GM23248 (cell line): ENCODE results near the gene ABCA12. TPM values are rescaled to one million over a fixed set of nuclear protein-coding genes. Genes with fewer than 3 reads are reported as not detected.

Source experiments
- DNase-seq: peaks from one replicate; pipeline ENCODE4 v3.0.0-alpha.2; 2015
- H2AFZ ChIP-seq: fragments of 200-600 bp; sonication (generic); 2 replicates; pipeline ENCODE4 v1.6.1; 2016; ENCODE audit warnings: antibody characterized with exemption
- H3F3A ChIP-seq: fragments of 200-600 bp; sonication (generic); 2 replicates; pipeline ENCODE4 v1.6.1; 2016; ENCODE audit warnings: mild to moderate bottlenecking, antibody characterized with exemption, mixed run types; ENCODE audit not compliant: insufficient read depth
- H3K27ac ChIP-seq: fragments of 200-600 bp; sonication (generic); 2 replicates; pipeline ENCODE4 v1.5.1; 2016; ENCODE audit warnings: mild to moderate bottlenecking
- H3K27me3 ChIP-seq: fragments of 200-600 bp; sonication (generic); replicated peaks from 2 replicates; pipeline ENCODE4 v1.6.1; 2016; ENCODE audit warnings: mild to moderate bottlenecking; ENCODE audit not compliant: insufficient read depth
- H3K36me3 ChIP-seq: fragments of 200-600 bp; sonication (generic); 2 replicates; pipeline ENCODE4 v1.6.1; 2016; ENCODE audit warnings: low read depth, mild to moderate bottlenecking
- H3K4me1 ChIP-seq: fragments of 200-600 bp; sonication (generic); 2 replicates; pipeline ENCODE4 v1.6.1; 2016; ENCODE audit warnings: mild to moderate bottlenecking; ENCODE audit not compliant: insufficient read depth
- H3K4me2 ChIP-seq: fragments of 200-600 bp; sonication (generic); one replicate; pipeline ENCODE4 v1.6.1; 2016; ENCODE audit warnings: mild to moderate bottlenecking; ENCODE audit not compliant: unreplicated experiment
- H3K4me3 ChIP-seq: fragments of 200-600 bp; sonication (generic); 2 replicates; pipeline ENCODE4 v1.5.1; 2016; ENCODE audit warnings: mild to moderate bottlenecking
- H3K79me2 ChIP-seq: fragments of 200-600 bp; sonication (generic); 2 replicates; pipeline ENCODE4 v1.6.1; 2016; ENCODE audit warnings: mild to moderate bottlenecking; ENCODE audit not compliant: insufficient read depth
- H3K9ac ChIP-seq: fragments of 200-600 bp; sonication (generic); 2 replicates; pipeline ENCODE4 v1.6.1; 2016; ENCODE audit warnings: mild to moderate bottlenecking
- H3K9me2 ChIP-seq: fragments of 200-600 bp; sonication (generic); 2 replicates; pipeline ENCODE4 v1.6.1; 2016; ENCODE audit warnings: mixed run types, mild to moderate bottlenecking, moderate library complexity; ENCODE audit not compliant: insufficient read depth
- H3K9me3 ChIP-seq: fragments of 200-600 bp; sonication (generic); one replicate; pipeline ENCODE4 v1.6.1; 2017; ENCODE audit warnings: low read depth
- H4K20me1 ChIP-seq: fragments of 200-600 bp; sonication (generic); 2 replicates; pipeline ENCODE4 v1.6.0; 2016; ENCODE audit not compliant: insufficient read depth
- EZH2 ChIP-seq: fragments of 200-600 bp; sonication (generic); IDR thresholded peaks from 2 replicates; pipeline ENCODE4 v1.6.1; 2018; ENCODE audit warnings: antibody characterized with exemption, mild to moderate bottlenecking; ENCODE audit not compliant: insufficient read depth, poor library complexity, severe bottlenecking
- EZH2phosphoT487 ChIP-seq: fragments of 200-600 bp; sonication (generic); IDR thresholded peaks from 2 replicates; pipeline ENCODE4 v1.6.1; 2018; ENCODE audit warnings: antibody characterized with exemption, moderate library complexity, mild to moderate bottlenecking, low read depth; ENCODE audit not compliant: insufficient read depth
- WGBS, 2 experiments: methylation state at CpG; one replicate each; pipeline ENCODE4 v1.1.6; 2015 to 2017; ENCODE audit warnings: low lambda C conversion rate in 2 of 2, low coverage in 1 of 2; ENCODE audit errors: missing lambda C conversion rate in 2 of 2; 5-methylcytosine and 5-hydroxymethylcytosine counted together
- in situ Hi-C: fragments of 300-500 bp; cut with MboI; formaldehyde crosslinking; loops from 2 replicates; pipeline ENCODE4 v1.15.0; 2020
- polyA plus RNA-seq: library from polyadenylated mRNA; unstranded; fragments of >200 nt; fragmentation: Nextera tagmentation; extraction: Ambion mirVana; gene quantifications from 2 replicates; pipeline ENCODE4 v1.2.1, GENCODE V29; 2016
- total RNA-seq: library from RNA; depleted of rRNA; stranded (reverse); fragments of >200 nt; shearing (Covaris generic); gene quantifications from 2 replicates; pipeline ENCODE4 v1.2.3, GENCODE V29; 2014

Gene ABCA12
- total and polyA plus RNA-seq, 2 experiments from 2014 or later: not detected

DNA sequence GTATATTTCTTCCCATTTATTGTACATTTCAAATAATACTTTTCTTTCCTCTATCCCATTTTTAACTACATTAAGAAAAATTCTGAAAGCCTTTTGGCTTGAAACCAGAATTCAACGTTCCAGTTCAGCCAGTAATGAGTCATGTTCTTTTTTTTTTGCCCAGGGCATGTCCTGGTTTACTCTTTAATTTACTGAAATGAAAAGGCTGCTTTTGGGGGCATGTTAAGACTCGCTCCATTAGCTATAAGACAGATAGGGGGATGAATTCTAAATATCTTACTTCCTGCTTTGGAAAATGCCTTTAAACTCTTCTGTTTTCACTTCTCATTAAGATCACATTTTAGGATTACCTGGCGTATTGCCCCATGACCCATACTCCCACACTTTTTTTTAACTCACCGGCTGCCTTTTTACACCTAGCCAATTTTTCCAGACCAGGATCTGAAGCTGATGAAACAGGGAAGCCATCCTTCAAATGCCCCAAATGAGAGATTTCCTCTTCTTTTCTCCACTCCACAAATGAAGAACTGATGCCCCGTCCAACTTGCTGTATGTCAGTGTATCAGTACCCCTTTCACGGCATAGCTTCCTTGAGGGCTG is 585 bp downstream of the ABCA12 start:
- Histone ChIP-seq H3K4me1 (peaks cover 28% of the 10 kb centered on the region), H3F3A (peaks cover 9% of the 10 kb centered on the region), H3K36me3 (no peaks in the 10 kb centered on the region), H3K79me2 (no peaks in the 10 kb centered on the region), H3K9ac (no peak overlapping the region), H3K9me3 (no peaks in the 10 kb centered on the region), H2AFZ (peak overlapping the region; percentile 31), H3K27me3 (no peaks in the 10 kb centered on the region), H3K9me2 (no peaks in the 10 kb centered on the region), H3K4me3 (0 out of 2 replicates have a peak overlapping the region, but pooled peaks have one; percentile 1), H3K27ac (no peak overlapping the region), H4K20me1 (no peaks in the 10 kb centered on the region), H3K4me2 (peak overlapping the region; percentile 33)
- peak; percentile 69 for DNase-seq
- no peak for TF ChIP-seq EZH2phosphoT487
- TF ChIP-seq EZH2: no peak
- 62 to 63% methylated on average over 6 of the region's 6 CpGs for WGBS, 2 experiments
- in situ Hi-C loops: no loop called here

GRCh38 chr2:215137329-215137686 is 1.1 kb downstream of the ABCA12 start:
- Histone ChIP-seq H3K79me2 (no peaks in the 10 kb centered on the region), H2AFZ (peak overlapping the region; percentile 27), H3K9ac (no peak overlapping the region), H3K9me2 (no peaks in the 10 kb centered on the region), H3F3A (peaks cover 9% of the 10 kb centered on the region), H3K27me3 (no peaks in the 10 kb centered on the region; the same call in 1 of the 2 replicates), H3K4me1 (peaks cover 28% of the 10 kb centered on the region), H3K36me3 (no peaks in the 10 kb centered on the region), H3K27ac (no peak overlapping the region), H3K9me3 (no peaks in the 10 kb centered on the region), H4K20me1 (no peaks in the 10 kb centered on the region), H3K4me2 (peak overlapping the region; percentile 33), H3K4me3 (0 out of 2 replicates have a peak overlapping the region, but pooled peaks have one; percentile 1)
- in situ Hi-C loops: no loop called here
- DNase-seq: no peak
- WGBS, 2 experiments: 71 to 73% methylated on average over 3 of the region's 3 CpGs
- no peak for TF ChIP-seq EZH2
- TF ChIP-seq EZH2phosphoT487: no peak

- 52% methylated on average over 3 of the region's 3 CpGs for WGBS, 2 experiments
- DNase-seq: peak; percentile 20
- H3K27me3 ChIP-seq: no peaks in the 10 kb centered on the region; the same call in 1 of the 2 replicates
- H3K9me3 ChIP-seq: no peaks in the 10 kb centered on the region
- H3K4me3 ChIP-seq: no peak overlapping the region
- in situ Hi-C loops: no loop called here
- TF ChIP-seq EZH2 (no peak), EZH2phosphoT487 (no peak)
- H3K4me1 ChIP-seq: peaks cover 28% of the 10 kb centered on the region
- H3F3A ChIP-seq: peaks cover 9% of the 10 kb centered on the region
- H3K36me3 ChIP-seq: no peaks in the 10 kb centered on the region
- H2AFZ ChIP-seq: peak overlapping the region; percentile 27; the same call in 1 of the 2 replicates
- no peaks in the 10 kb centered on the region for H4K20me1 ChIP-seq
- H3K9ac ChIP-seq: no peak overlapping the region
- H3K27ac ChIP-seq: no peak overlapping the region
- H3K4me2 ChIP-seq: no peak overlapping the region
- H3K9me2 ChIP-seq: no peaks in the 10 kb centered on the region
- no peaks in the 10 kb centered on the region for H3K79me2 ChIP-seq
These were observed 1.6 kb downstream of the ABCA12 start for GRCh38 chr2:215136669-215137328.

DNA sequence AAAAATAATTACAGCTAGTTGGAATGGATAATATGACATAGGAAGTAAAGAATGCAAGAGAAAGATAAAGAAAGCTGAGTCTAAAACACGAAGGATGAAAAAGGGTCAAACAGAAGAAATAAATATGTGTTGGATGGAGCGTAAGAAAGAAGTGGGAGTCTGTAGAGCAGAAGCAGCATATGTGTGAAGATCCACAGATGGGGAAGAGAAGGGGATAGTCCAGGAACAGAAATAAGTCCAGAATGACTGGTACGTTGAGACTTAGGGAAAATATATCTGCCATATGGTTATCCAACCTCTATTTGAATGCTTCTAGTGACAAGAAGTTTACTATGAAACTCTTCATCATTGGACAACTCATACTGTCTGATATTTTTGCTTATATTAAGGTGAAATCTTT is 18.0 kb downstream of the ABCA12 start:
- Histone ChIP-seq H4K20me1 (no peaks in the 10 kb centered on the region), H3K36me3 (no peaks in the 10 kb centered on the region), H3F3A (no peaks in the 10 kb centered on the region), H3K9me3 (no peaks in the 10 kb centered on the region), H2AFZ (no peak overlapping the region), H3K9ac (no peak overlapping the region), H3K27ac (no peak overlapping the region), H3K4me1 (no peaks in the 10 kb centered on the region), H3K4me3 (no peak overlapping the region), H3K79me2 (no peaks in the 10 kb centered on the region), H3K27me3 (0 out of 2 replicates have a peak, but pooled peaks cover 13% of the 10 kb centered on the region), H3K4me2 (no peak overlapping the region), H3K9me2 (no peaks in the 10 kb centered on the region)
- WGBS, 2 experiments: 36 to 45% methylated on average over 3 of the region's 3 CpGs
- in situ Hi-C loops: no loop called here
- no peak for DNase-seq
- TF ChIP-seq EZH2phosphoT487 (no peak), EZH2 (no peak)
